Breast epithelium (tissue), 4 donors: ENCODE results near the gene ANTXR2. TPM values are rescaled to one million over a fixed set of nuclear protein-coding genes. Genes with fewer than 3 reads are reported as not detected.
"Not testable (repeated sequence)": the region's sequence is repeated elsewhere in the genome, so short reads cannot be mapped to it uniquely, and the experiment has no call there.

Experiments used
- DNase-seq, 2 donors: peaks; one replicate each; pipeline ENCODE4 v3.0.0-alpha.2; 2019; ENCODE audit warnings: low spot score in 2 of 2
- H3K27ac ChIP-seq, 2 donors: fragments of 200-600 bp; sonication (generic) in 1 of 2; one replicate each; pipeline ENCODE4 v1.5.1; 2016 to 2019; ENCODE audit warnings: mild to moderate bottlenecking in 1 of 2
- H3K27me3 ChIP-seq, 2 donors: fragments of 200-600 bp; sonication (generic) in 1 of 2; one replicate each; pipeline versions ENCODE4 v1.5.1 to v1.6.0; 2017 to 2019; ENCODE audit warnings: control low read depth in 1 of 2, mild to moderate bottlenecking in 1 of 2
- H3K36me3 ChIP-seq: fragments of 200-600 bp; one replicate; pipeline ENCODE4 v1.5.1; 2019
- H3K4me1 ChIP-seq, 2 donors: fragments of 200-600 bp; sonication (generic); one replicate each; pipeline ENCODE4 v1.5.1; 2016 to 2019; ENCODE audit warnings: control low read depth in 1 of 2
- H3K4me3 ChIP-seq, 3 donors: fragments of 200-600 bp; sonication (generic); 1 replicate in 2 of 3; 2 replicates in 1 of 3; pipeline ENCODE4 v1.5.1; 2016 to 2019; ENCODE audit warnings: mild to moderate bottlenecking in 3 of 3, moderate library complexity in 2 of 3
- H3K9me3 ChIP-seq, 2 donors: fragments of 200-600 bp; sonication (generic) in 1 of 2; one replicate each; pipeline ENCODE4 v1.5.1; 2016 to 2019; ENCODE audit warnings: control low read depth in 1 of 2
- POLR2A ChIP-seq: fragments of 450-650 bp; IDR thresholded peaks from one replicate; pipeline ENCODE4 v1.6.1; 2016; ENCODE audit warnings: antibody characterized with exemption, mild to moderate bottlenecking, moderate library complexity
- POLR2AphosphoS5 ChIP-seq, 3 donors: sonication (generic); formaldehyde crosslinking; IDR thresholded peaks; one replicate each; pipeline ENCODE4 v1.6.1; 2017; ENCODE audit warnings: antibody characterized with exemption in 3 of 3
- intact Hi-C: fragments of 100-400 bp; cut with DNase I; formaldehyde crosslinking; loops from one replicate; pipeline ENCODE4 v1.15.1; 2023; ENCODE audit warnings: low total_unique reads
- total RNA-seq, 3 donors: library from RNA; depleted of rRNA; stranded (reverse); fragments of >200 nt; gene quantifications; one replicate each; pipeline ENCODE4 v1.1.0, GENCODE V29; 2016
- TF ChIP-seq, protein P1 (sequence below), 3 donors: fragments of 450-650 bp; IDR thresholded peaks; one replicate each; pipeline ENCODE4 v1.5.1; 2016 to 2017; ENCODE audit warnings: antibody characterized with exemption in 3 of 3, mild to moderate bottlenecking in 3 of 3, moderate library complexity in 3 of 3

ANTXR2 gene
- total RNA-seq, 3 donors from 2014 or later: 55.1 to 229 (median 77.4) TPM

DNA sequence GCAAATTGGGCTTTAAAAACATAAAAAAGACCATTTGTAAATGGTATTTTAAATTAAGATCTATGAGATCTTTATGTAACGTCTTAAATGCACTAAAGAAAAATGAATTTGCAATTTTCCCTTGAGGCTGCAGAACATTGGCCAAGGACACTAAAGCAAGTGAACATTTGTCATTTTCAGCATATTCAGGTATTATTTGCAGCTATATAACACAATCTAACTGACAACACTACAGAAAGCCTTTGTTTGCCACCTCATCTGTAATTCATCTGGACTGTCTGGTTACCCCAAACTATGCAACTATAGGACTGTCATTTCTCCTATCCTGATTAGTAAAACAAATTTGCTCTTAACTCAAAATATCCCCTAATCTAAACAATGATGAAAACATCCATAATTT lies 74.8 kb downstream of the ANTXR2 start:
- TF ChIP-seq POLR2AphosphoS5 (IDR thresholded peaks at IDR 0.05) (no peak), POLR2A (no peak)
- TF ChIP-seq, protein P1, sequence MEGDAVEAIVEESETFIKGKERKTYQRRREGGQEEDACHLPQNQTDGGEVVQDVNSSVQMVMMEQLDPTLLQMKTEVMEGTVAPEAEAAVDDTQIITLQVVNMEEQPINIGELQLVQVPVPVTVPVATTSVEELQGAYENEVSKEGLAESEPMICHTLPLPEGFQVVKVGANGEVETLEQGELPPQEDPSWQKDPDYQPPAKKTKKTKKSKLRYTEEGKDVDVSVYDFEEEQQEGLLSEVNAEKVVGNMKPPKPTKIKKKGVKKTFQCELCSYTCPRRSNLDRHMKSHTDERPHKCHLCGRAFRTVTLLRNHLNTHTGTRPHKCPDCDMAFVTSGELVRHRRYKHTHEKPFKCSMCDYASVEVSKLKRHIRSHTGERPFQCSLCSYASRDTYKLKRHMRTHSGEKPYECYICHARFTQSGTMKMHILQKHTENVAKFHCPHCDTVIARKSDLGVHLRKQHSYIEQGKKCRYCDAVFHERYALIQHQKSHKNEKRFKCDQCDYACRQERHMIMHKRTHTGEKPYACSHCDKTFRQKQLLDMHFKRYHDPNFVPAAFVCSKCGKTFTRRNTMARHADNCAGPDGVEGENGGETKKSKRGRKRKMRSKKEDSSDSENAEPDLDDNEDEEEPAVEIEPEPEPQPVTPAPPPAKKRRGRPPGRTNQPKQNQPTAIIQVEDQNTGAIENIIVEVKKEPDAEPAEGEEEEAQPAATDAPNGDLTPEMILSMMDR (IDR thresholded peaks at IDR 0.05): no peak
- Histone ChIP-seq H3K4me3 (no peak overlapping the region), H3K27ac (no peak overlapping the region), H3K36me3 (no peaks in the 10 kb centered on the region), H3K9me3 (no peaks in the 10 kb centered on the region), H3K4me1 (no peaks in the 10 kb centered on the region), H3K27me3 (no peaks in the 10 kb centered on the region)
- no peak for DNase-seq
- intact Hi-C loops: no loop called here

DNA sequence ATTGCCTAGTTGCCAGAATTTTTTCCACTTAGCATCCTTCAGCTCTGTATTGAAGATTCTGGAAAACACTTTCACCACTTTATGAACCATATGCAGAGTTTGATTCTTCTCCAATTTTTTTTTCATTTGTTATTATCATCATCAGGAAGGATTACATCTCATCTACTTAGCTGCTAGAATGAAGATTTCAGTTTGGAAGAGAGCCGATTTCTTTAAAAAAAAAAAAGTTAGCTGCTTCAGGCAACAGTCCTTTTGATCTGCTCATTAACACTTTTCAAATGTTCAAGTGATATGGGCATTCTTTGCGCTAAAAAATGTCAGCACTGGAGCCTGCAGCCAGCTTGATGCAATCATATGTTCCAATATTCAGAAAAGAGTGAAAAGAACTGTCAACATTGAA lies 76.2 kb downstream of the ANTXR2 start:
- no peak for DNase-seq
- no peaks in the 10 kb centered on the region for H3K27me3 ChIP-seq

DNA sequence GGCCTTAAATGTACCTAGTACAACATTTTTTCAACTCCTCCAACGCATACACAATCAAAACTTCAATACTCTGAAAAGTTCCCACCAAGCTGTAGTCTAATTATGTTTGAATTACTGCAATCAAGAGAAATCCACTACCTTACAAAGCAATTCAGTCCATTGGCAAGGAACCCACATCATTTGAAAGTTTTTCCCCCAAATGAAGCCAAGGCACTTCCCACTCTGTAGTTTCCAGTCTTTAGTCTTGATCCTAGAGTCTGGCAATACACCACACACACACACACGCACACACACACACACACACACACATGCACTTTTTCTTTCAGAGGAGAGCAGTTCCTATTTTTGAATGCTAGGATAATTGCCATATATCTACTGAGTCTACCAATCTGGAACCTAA lies 79.6 kb downstream of the ANTXR2 start:
- Histone ChIP-seq H3K27ac (no peak overlapping the region), H3K4me1 (no peaks in the 10 kb centered on the region), H3K36me3 (no peaks in the 10 kb centered on the region), H3K9me3 (no peaks in the 10 kb centered on the region), H3K27me3 (no peaks in the 10 kb centered on the region), H3K4me3 (no peak overlapping the region)
- no peak for DNase-seq
- intact Hi-C loops: no loop called here
- TF ChIP-seq POLR2A (no peak), POLR2AphosphoS5 (IDR thresholded peaks at IDR 0.05) (no peak)
- TF ChIP-seq, protein P1 (IDR thresholded peaks at IDR 0.05): no peak

More for the DNA sequence above, 76.2 kb downstream of the ANTXR2 start:
- Histone ChIP-seq H3K27ac (no peak overlapping the region), H3K4me1 (no peaks in the 10 kb centered on the region), H3K36me3 (no peaks in the 10 kb centered on the region), H3K4me3 (no peak overlapping the region), H3K9me3 (no peaks in the 10 kb centered on the region)
- TF ChIP-seq POLR2A: no peak
- no peak for TF ChIP-seq POLR2AphosphoS5 (IDR thresholded peaks at IDR 0.05)
- TF ChIP-seq, protein P1 (IDR thresholded peaks at IDR 0.05): no peak
- intact Hi-C loops: no loop called here

DNA sequence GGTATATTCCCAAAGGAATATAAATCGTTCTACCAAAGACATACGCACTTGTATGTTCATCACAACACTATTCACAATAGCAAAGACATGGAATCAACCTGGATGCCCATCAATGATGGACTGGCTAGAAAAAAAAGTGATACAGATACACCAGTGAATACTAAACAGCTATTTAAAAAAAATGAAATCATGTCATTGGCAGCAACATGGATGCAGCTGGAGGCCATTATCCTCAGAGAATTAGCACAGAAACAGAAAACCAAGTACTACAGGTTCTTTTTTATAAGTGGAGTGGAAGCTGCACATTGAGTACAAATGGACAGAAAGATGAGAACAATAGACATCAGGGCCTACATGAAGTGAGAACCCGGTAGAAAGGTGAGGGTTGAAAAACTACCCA lies 81.4 kb downstream of the ANTXR2 start:
- intact Hi-C loops: no loop called here
- H3K27ac ChIP-seq: no peak overlapping the region
- no peak for DNase-seq
- no peaks in the 10 kb centered on the region for H3K4me1 ChIP-seq
- H3K36me3 ChIP-seq: no peaks in the 10 kb centered on the region
- no peaks in the 10 kb centered on the region for H3K9me3 ChIP-seq
- H3K4me3 ChIP-seq: no peak overlapping the region
- TF ChIP-seq, protein P1 (IDR thresholded peaks at IDR 0.05): no peak
- no peaks in the 10 kb centered on the region for H3K27me3 ChIP-seq

DNA sequence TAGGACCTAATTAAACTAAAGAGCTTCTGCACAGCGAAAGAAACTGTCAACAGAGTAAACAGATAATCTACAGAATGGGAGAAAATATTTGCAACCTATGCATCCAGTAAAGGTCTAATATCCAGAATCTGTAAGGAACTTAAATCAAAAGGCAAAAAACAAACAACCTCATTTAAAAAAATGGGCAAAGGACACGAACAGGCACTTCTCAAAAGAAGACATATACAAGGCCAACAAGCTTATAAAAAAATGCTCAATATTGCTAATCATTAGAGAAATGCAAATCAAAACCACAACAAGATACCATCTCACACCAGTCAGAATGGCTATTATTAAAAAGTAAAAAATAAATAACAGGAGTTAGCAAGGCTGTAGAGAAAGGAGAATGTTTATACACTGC lies 81.9 kb downstream of the ANTXR2 start:
- DNase-seq, H3K36me3 ChIP-seq, H3K4me1 ChIP-seq, intact Hi-C loops, H3K9me3 ChIP-seq, H3K4me3 ChIP-seq, H3K27me3 ChIP-seq, H3K27ac ChIP-seq: not testable (repeated sequence)

DNA sequence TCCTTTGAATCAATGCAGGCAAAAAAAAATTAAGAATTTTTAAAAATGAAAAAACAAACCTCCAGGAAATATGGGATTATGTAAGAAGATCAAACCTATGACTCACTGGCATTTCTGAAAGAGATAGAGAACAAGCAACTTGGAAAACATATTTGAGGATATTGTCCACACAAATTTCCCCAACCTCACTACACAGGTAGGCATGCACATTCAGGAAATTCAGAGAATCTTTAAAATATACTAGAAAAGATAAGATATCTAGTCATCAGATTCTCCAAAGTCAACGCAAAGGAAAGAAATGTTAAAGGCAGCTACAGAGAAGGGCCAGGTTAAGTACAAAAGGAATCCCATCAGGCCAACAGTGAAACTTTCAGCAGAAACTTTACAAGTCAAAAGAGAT lies 85.6 kb downstream of the ANTXR2 start:
- no peak for TF ChIP-seq POLR2A
- no peak for TF ChIP-seq POLR2AphosphoS5 (IDR thresholded peaks at IDR 0.05)
- Histone ChIP-seq H3K4me1 (no peaks in the 10 kb centered on the region), H3K36me3 (no peaks in the 10 kb centered on the region), H3K27me3 (no peaks in the 10 kb centered on the region), H3K27ac (no peak overlapping the region), H3K9me3 (no peaks in the 10 kb centered on the region), H3K4me3 (no peak overlapping the region)
- intact Hi-C loops: no loop called here
- no peak for DNase-seq
